A549 (cell line): Measurements from ENCODE around the gene TTC16. TPM values are rescaled to one million over a fixed set of nuclear protein-coding genes. Genes with fewer than 3 reads are reported as not detected.
A peak's percentile ranks its signal among the peaks of the same experiment; 100 is the strongest.

ENCODE experiments used
- ATAC-seq, 2 experiments: fragments of 200-7000 bp in 1 of 2; fragments of >200 bp in 1 of 2; cut with Nextera tagmentation in 1 of 2; cut with Tn5 transposase in 1 of 2; 3 replicates each; pipeline versions ENCODE4 v1.8.0 to v1.9.1; 2018 to 2020; ENCODE audit warnings: mild to moderate bottlenecking in 1 of 2, moderate library complexity in 1 of 2
- CTCF ChIA-PET: fragments of 300-600 bp; sonication (Branson Sonifier 250); formaldehyde crosslinking; extraction: SDS; loops from one replicate; lab custom pipeline; 2021; ENCODE audit warnings: antibody characterized with exemption, inconsistent platforms; lab: Yijun Ruan, JAX
- POLR2A ChIA-PET: fragments of 350-600 bp; formaldehyde crosslinking; extraction: SDS; loops from one replicate; lab custom pipeline; 2021; ENCODE audit warnings: antibody characterized with exemption, inconsistent platforms; lab: Yijun Ruan, JAX
- DNase-seq, 2 experiments: peaks; one replicate each; pipeline versions ENCODE4 v3.0.0 to v3.0.0-alpha.2; 2011 to 2016; ENCODE audit warnings: low read depth in 1 of 2, low spot score in 1 of 2
- FAIRE-seq: peaks from 2 replicates; lab custom pipeline; 2011; peaks lifted over from hg19 to GRCh38; lab: Jason Lieb, UNC
- H3K27ac ChIP-seq, 2 experiments: fragments of >200 bp; sonication (Bioruptor Twin); formaldehyde crosslinking; 3 replicates each; pipeline ENCODE4 v1.5.1; 2016 to 2017
- H3K4me1 ChIP-seq: fragments of >200 bp; sonication (Bioruptor Twin); formaldehyde crosslinking; 3 replicates; pipeline ENCODE4 v1.6.1; 2016
- H3K4me2 ChIP-seq: fragments of >200 bp; sonication (Bioruptor Twin); formaldehyde crosslinking; 3 replicates; pipeline ENCODE4 v1.6.1; 2016
- H3K4me3 ChIP-seq: fragments of >200 bp; sonication (Bioruptor Twin); formaldehyde crosslinking; 3 replicates; pipeline ENCODE4 v1.5.1; 2016
- H3K9me3 ChIP-seq: fragments of >200 bp; sonication (Bioruptor Twin); formaldehyde crosslinking; 3 replicates; pipeline ENCODE4 v1.6.1; 2016
- CHD4 ChIP-seq: fragments of 200-600 bp; sonication (generic); IDR thresholded peaks from 2 replicates; pipeline ENCODE4 v1.6.1; 2016; ENCODE audit warnings: antibody characterized with exemption, mild to moderate bottlenecking, borderline replicate concordance
- EHMT2 ChIP-seq: fragments of 200-600 bp; sonication (generic); IDR thresholded peaks from 2 replicates; pipeline ENCODE4 v1.6.1; 2016; ENCODE audit warnings: antibody characterized with exemption, low read depth, mild to moderate bottlenecking, moderate library complexity
- GATA3 ChIP-seq: IDR thresholded peaks from 2 replicates; pipeline ENCODE4 v1.6.1; 2012; ENCODE audit warnings: borderline replicate concordance
- HDAC2 ChIP-seq: fragments of 200-600 bp; sonication (generic); IDR thresholded peaks from 2 replicates; pipeline ENCODE4 v1.6.1; 2016
- HEYL ChIP-seq: fragments of 250-450 bp; sonication (Bioruptor Pico); IDR thresholded peaks from 2 replicates; pipeline ENCODE4 v1.8.0; 2021; ENCODE audit warnings: mild to moderate bottlenecking, moderate library complexity
- KDM1A ChIP-seq: fragments of 200-600 bp; sonication (generic); IDR thresholded peaks from 2 replicates; pipeline ENCODE4 v1.6.1; 2016; ENCODE audit warnings: low read depth, mild to moderate bottlenecking
- MAZ ChIP-seq: fragments of 150-350 bp; IDR thresholded peaks from 2 replicates; pipeline ENCODE4 v1.6.1; 2014; ENCODE audit warnings: antibody characterized with exemption, low read depth, low read length, borderline replicate concordance
- NFE2L2 ChIP-seq: fragments of 150-350 bp; conservative IDR thresholded peaks from 2 replicates; pipeline ENCODE4 v1.6.1; 2014; ENCODE audit warnings: low read length
- NPAS2 ChIP-seq: fragments of 250-450 bp; sonication (Bioruptor Pico); IDR thresholded peaks from 2 replicates; pipeline ENCODE4 v1.8.0; 2022; ENCODE audit warnings: mild to moderate bottlenecking, moderate library complexity, borderline replicate concordance
- NR3C1 ChIP-seq: fragments of >200 bp; sonication (Bioruptor Twin); formaldehyde crosslinking; IDR thresholded peaks from 3 replicates; pipeline ENCODE4 v1.6.1; 2017
- RAD21 ChIP-seq, 2 experiments: fragments of >200 bp in 1 of 2; sonication (Bioruptor Twin) in 1 of 2; formaldehyde crosslinking in 1 of 2; IDR thresholded peaks in 1 of 2; conservative IDR thresholded peaks in 1 of 2; 2 replicates in 1 of 2; 3 replicates in 1 of 2; pipeline ENCODE4 v1.6.1; 2012 to 2018; ENCODE audit warnings: inconsistent platforms in 1 of 2
- RCOR1 ChIP-seq: fragments of 150-350 bp; IDR thresholded peaks from 2 replicates; pipeline ENCODE4 v1.6.1; 2014; ENCODE audit warnings: antibody characterized with exemption, low read length, low read depth
- TP53 ChIP-seq: fragments of 250-450 bp; sonication (Bioruptor Pico); IDR thresholded peaks from 2 replicates; pipeline ENCODE4 v1.5.0; 2021; ENCODE audit warnings: mild to moderate bottlenecking, moderate library complexity
- ZC3H11A ChIP-seq: fragments of 450-650 bp; IDR thresholded peaks from 2 replicates; pipeline ENCODE4 v1.6.1; 2014; ENCODE audit warnings: antibody characterized with exemption, mild to moderate bottlenecking
- ZNF302 ChIP-seq: fragments of 250-450 bp; sonication (Bioruptor Pico); IDR thresholded peaks from 2 replicates; pipeline ENCODE4 v1.9.0; 2021; ENCODE audit warnings: inconsistent platforms, mild to moderate bottlenecking, moderate library complexity
- WGBS: methylation state at CpG from one replicate; pipeline ENCODE4 v1.1.6; 2017; ENCODE audit errors: missing lambda C conversion rate; 5-methylcytosine and 5-hydroxymethylcytosine counted together
- polyA plus RNA-seq, 4 experiments: library from polyadenylated mRNA; depleted of rRNA in 3 of 4; stranded (reverse); fragments of >200 nt; fragmentation: RNase III in 1 of 4; extraction: RNeasy Plus Mini Kit Qiagen cat#74134 plus additional on column Dnase treatment in 1 of 4; gene quantifications; 2 replicates in 3 of 4; 3 replicates in 1 of 4; pipeline ENCODE4 v1.2.3, GENCODE V29; 2011 to 2017
- TF ChIP-seq, protein P1 (sequence below): fragments of >200 bp; sonication (Bioruptor Twin); formaldehyde crosslinking; IDR thresholded peaks from 3 replicates; pipeline ENCODE4 v1.6.1; 2016
- TF ChIP-seq, protein P2 (sequence below): IDR thresholded peaks from 2 replicates; pipeline ENCODE4 v1.6.1; 2012; ENCODE audit warnings: low read depth, borderline replicate concordance
- TF ChIP-seq, protein P3 (sequence below): fragments of 150-350 bp; IDR thresholded peaks from 2 replicates; pipeline ENCODE4 v1.6.1; 2014; ENCODE audit warnings: low read depth, mild to moderate bottlenecking, low read length
- TF ChIP-seq, protein P4 (sequence below): fragments of 450-650 bp; IDR thresholded peaks from 2 replicates; pipeline ENCODE4 v1.6.1; 2014; ENCODE audit warnings: antibody characterized with exemption
- TF ChIP-seq, protein P5 (sequence below): fragments of >200 bp; sonication (Bioruptor Twin); formaldehyde crosslinking; IDR thresholded peaks from 3 replicates; pipeline ENCODE4 v1.5.1; 2016

Gene TTC16
- polyA plus RNA-seq, 2 of the 4 experiments (the other 2 are of a cell fraction) = not detected

DNA sequence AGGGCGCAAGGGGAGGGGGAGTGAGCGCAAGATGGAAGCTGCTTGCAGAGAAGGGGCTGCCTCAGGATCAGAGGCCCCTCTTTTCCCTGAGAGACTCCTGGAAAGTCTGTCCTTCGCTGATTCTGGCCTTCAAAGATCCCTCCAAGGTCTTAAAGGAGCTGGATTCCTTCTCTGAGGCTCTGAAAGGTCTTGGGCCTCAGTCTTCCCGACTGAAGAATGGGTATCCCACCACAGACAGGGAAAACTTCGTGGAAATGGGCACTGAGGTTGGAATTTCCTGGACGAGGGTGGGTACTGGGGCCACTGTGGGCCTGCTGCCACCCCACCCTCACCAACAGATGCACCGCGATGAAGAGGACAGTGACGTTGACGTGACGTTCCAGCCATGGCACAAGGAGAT is 3.5 kb upstream of the TTC16 start:
- CTCF ChIA-PET = interaction anchor here (0.5 to 4.2 kb wide), 5 partner anchors 8 to 84 kb away, joined by 3 to 26 read pairs (median 3); partner anchors contain the start of genes CDK9 and TOR2A
- H3K9me3 ChIP-seq = no peaks in the 10 kb centered on the region
- no peak overlapping the region for H3K27ac ChIP-seq
- 84% methylated on average over 11 of the region's 11 CpGs for WGBS
- FAIRE-seq (no peak), DNase-seq (no peak), ATAC-seq (no peak)
- TF ChIP-seq KDM1A (peak; percentile 34; the same call in 1 of the 2 replicates), ZC3H11A (no peak)
- H3K4me3 ChIP-seq = no peak overlapping the region
- POLR2A ChIA-PET = no interaction called here
- H3K4me1 ChIP-seq = peaks cover 10% of the 10 kb centered on the region; the same call in 1 of the 3 replicates
- H3K4me2 ChIP-seq = no peak overlapping the region

DNA sequence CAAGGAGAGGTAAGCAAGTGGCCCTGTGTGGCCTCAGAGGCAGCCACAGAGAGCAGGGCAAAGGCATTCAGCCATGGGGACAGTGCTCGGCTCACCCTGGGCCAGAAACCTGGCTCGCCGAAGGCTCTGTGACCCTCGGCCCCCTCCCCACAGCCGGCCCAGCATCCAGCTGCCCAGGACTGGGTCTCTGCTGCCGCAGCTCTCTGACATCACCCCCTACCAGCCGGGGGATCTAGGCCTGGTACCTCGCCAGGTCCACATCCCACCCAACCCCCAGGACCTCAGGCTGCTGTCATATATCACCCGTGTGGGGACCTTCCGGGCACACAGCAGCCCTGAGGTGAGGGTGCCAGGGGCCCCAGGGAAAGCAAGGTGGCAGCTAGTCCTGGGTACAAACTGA is 3.0 kb upstream of the TTC16 start:
- TF ChIP-seq RAD21 (conservative IDR thresholded peaks at IDR 0.05 in 1 of 2, IDR thresholded peaks at IDR 0.05 in 1 of 2) (no peak), NPAS2 (no peak)
- H3K4me2 ChIP-seq = no peak overlapping the region
- H3K9me3 ChIP-seq = no peaks in the 10 kb centered on the region
- ChIA-PET CTCF (interaction anchor here (0.5 to 4.2 kb wide), 8 partner anchors 9 to 208 kb away, joined by 3 to 26 read pairs (median 3); partner anchors contain the start of genes CDK9 and TOR2A), POLR2A (no interaction called here)
- WGBS = 95% methylated on average over 7 of the region's 10 CpGs
- no peak for DNase-seq
- no peak for FAIRE-seq
- H3K4me3 ChIP-seq = no peak overlapping the region
- peaks cover 10% of the 10 kb centered on the region; the same call in 1 of the 3 replicates for H3K4me1 ChIP-seq
- no peak for ATAC-seq
- no peak overlapping the region for H3K27ac ChIP-seq

DNA sequence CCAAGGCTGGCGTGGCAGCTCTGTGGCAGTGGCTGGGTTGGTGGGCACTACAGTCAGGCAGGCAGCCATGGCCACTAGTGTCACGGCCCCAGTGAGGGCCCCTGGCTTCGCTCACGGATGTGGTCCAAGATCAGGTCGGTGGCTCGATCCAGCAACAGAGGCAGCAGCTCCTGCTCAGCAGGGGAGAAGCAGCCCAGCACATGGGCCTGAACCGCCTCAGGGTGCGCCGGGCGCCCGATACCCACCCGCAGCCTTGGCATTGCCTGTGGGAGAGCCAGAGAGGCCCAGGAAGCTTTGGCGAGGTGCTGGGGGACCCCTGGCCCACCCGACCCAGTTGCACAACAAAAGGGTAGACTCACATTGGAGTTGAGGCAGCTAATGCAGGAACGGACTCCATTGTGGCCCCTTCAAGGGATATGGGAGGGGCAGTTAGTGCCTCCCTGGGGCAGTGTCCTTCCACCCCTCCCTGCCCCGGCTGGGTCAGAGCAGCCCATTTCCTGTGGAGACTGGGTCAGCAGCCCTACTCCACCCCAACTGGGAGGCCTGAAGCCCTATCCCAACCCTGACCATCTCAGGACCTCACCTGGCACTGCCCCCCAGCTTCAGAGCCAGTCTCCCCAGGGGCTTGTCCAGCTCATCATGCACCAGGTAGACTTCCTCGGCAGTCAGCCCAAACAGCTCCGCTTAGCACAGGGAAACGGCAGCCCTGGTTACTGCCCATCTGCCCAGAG is 1.7 kb upstream of the TTC16 start:
- FAIRE-seq (no peak), ATAC-seq (peak in 1 of 2 experiments; percentile 14; a peak in 3 of 6 replicates), DNase-seq (no peak)
- Histone ChIP-seq H3K4me1 (peaks cover 10% of the 10 kb centered on the region; the same call in 1 of the 3 replicates), H3K9me3 (no peaks in the 10 kb centered on the region), H3K4me2 (peak overlapping the region; percentile 94), H3K27ac (peak overlapping the region; percentile 73 to 79; a peak in 5 of 6 replicates), H3K4me3 (peak overlapping the region; percentile 68)
- ChIA-PET CTCF (interaction anchor here (0.9 to 7.4 kb wide), 7 partner anchors 10 to 209 kb away, joined by 3 to 63 read pairs (median 3); partner anchors contain the start of genes CDK9 and TOR2A), POLR2A (interaction anchor here (2.0 kb wide), 1 partner anchor 103 kb away, joined by 6 read pairs; the partner anchor contains the start of gene STXBP1)
- 67% methylated on average over 16 of the region's 19 CpGs for WGBS
- TF ChIP-seq ZC3H11A (no peak), HDAC2 (no peak), TP53 (CRISPR knock-in tag) (no peak), EHMT2 (no peak), MAZ (no peak), ZNF302 (CRISPR knock-in tag) (no peak), HEYL (CRISPR knock-in tag) (no peak)
- TF ChIP-seq, protein P1, sequence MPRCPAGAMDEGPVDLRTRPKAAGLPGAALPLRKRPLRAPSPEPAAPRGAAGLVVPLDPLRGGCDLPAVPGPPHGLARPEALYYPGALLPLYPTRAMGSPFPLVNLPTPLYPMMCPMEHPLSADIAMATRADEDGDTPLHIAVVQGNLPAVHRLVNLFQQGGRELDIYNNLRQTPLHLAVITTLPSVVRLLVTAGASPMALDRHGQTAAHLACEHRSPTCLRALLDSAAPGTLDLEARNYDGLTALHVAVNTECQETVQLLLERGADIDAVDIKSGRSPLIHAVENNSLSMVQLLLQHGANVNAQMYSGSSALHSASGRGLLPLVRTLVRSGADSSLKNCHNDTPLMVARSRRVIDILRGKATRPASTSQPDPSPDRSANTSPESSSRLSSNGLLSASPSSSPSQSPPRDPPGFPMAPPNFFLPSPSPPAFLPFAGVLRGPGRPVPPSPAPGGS = no peak

DNA sequence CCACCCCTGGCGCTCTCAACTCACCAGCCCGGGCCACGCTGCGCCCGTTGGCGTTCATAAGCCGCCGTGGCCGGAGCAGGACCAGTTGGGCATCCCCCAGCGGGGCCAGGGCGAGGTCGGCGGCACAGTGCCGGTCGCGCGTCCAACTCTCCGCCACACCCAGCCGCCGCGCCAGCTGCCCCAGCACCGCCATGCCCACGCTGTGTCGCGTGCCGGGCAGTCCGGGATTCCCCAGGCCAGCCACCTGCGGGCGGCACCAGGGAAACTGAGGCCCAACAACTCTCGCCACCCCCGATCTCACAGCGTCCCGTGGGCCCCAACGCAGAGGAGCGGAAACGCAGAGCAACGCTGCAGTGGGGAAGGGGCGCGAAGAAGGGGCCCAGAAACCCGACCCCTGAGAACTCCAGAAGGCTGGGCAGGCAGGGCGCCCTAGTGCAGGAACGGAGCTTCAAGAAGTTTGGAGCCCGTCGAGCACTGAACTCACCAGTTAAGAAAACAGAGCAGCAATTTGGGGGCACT is 869 bp upstream of the TTC16 start:
- Histone ChIP-seq H3K9me3 (no peaks in the 10 kb centered on the region), H3K4me3 (peak overlapping the region; percentile 68), H3K4me1 (peaks cover 11% of the 10 kb centered on the region; the same call in 1 of the 3 replicates), H3K4me2 (peak overlapping the region; percentile 94), H3K27ac (peak overlapping the region; percentile 73 to 79)
- FAIRE-seq (no peak), ATAC-seq (peak; percentile 32 to 49; a peak in 5 of 6 replicates)
- 0% methylated on average over 20 of the region's 44 CpGs for WGBS
- CTCF ChIA-PET = interaction anchor here (0.9 to 7.4 kb wide), 7 partner anchors 9 to 125 kb away, joined by 3 to 63 read pairs (median 4); partner anchors contain the start of genes CDK9, CFAP157 and TOR2A
- TF ChIP-seq NFE2L2 (no peak), GATA3 (no peak), TP53 (CRISPR knock-in tag) (no peak), CHD4 (no peak), NR3C1 (no peak), RCOR1 (no peak), MAZ (no peak)
- TF ChIP-seq, protein P2, sequence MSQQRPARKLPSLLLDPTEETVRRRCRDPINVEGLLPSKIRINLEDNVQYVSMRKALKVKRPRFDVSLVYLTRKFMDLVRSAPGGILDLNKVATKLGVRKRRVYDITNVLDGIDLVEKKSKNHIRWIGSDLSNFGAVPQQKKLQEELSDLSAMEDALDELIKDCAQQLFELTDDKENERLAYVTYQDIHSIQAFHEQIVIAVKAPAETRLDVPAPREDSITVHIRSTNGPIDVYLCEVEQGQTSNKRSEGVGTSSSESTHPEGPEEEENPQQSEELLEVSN = no peak
- TF ChIP-seq, protein P3, sequence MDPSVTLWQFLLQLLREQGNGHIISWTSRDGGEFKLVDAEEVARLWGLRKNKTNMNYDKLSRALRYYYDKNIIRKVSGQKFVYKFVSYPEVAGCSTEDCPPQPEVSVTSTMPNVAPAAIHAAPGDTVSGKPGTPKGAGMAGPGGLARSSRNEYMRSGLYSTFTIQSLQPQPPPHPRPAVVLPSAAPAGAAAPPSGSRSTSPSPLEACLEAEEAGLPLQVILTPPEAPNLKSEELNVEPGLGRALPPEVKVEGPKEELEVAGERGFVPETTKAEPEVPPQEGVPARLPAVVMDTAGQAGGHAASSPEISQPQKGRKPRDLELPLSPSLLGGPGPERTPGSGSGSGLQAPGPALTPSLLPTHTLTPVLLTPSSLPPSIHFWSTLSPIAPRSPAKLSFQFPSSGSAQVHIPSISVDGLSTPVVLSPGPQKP = no peak
- TF ChIP-seq, protein P4, sequence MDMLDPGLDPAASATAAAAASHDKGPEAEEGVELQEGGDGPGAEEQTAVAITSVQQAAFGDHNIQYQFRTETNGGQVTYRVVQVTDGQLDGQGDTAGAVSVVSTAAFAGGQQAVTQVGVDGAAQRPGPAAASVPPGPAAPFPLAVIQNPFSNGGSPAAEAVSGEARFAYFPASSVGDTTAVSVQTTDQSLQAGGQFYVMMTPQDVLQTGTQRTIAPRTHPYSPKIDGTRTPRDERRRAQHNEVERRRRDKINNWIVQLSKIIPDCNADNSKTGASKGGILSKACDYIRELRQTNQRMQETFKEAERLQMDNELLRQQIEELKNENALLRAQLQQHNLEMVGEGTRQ = no peak
- TF ChIP-seq, protein P5, sequence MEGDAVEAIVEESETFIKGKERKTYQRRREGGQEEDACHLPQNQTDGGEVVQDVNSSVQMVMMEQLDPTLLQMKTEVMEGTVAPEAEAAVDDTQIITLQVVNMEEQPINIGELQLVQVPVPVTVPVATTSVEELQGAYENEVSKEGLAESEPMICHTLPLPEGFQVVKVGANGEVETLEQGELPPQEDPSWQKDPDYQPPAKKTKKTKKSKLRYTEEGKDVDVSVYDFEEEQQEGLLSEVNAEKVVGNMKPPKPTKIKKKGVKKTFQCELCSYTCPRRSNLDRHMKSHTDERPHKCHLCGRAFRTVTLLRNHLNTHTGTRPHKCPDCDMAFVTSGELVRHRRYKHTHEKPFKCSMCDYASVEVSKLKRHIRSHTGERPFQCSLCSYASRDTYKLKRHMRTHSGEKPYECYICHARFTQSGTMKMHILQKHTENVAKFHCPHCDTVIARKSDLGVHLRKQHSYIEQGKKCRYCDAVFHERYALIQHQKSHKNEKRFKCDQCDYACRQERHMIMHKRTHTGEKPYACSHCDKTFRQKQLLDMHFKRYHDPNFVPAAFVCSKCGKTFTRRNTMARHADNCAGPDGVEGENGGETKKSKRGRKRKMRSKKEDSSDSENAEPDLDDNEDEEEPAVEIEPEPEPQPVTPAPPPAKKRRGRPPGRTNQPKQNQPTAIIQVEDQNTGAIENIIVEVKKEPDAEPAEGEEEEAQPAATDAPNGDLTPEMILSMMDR = no peak
- TF ChIP-seq, all 56 proteins: peak for 0
- no peak for DNase-seq
- POLR2A ChIA-PET = interaction anchor here (0.8 to 2.0 kb wide), 3 partner anchors 20 to 104 kb away, joined by 3 to 6 read pairs (median 4); partner anchors contain the start of genes STXBP1 and TOR2A
